Motor neuron (in vitro differentiated cells): Measurements from ENCODE around the gene PPP2R2C. TPM values are rescaled to one million over a fixed set of nuclear protein-coding genes. Genes with fewer than 3 reads are reported as not detected.
A peak's percentile ranks its signal among the peaks of the same experiment; 100 is the strongest.

Experiments used
- ATAC-seq, 8 experiments: fragments of 200-7000 bp; cut with Tn5 transposase; replicated peaks in 6 of 8; 2 replicates each; pipeline ENCODE4 v1.8.0; 2021; ENCODE audit warnings: mild to moderate bottlenecking in 8 of 8, moderate library complexity in 8 of 8
- H3K27ac ChIP-seq, 2 donors: fragments of 250-450 bp; sonication (Bioruptor Pico); 2 replicates each; pipeline ENCODE4 v1.9.0; 2021; ENCODE audit warnings: antibody characterized with exemption in 2 of 2, mild to moderate bottlenecking in 2 of 2, moderate library complexity in 1 of 2
- H3K4me1 ChIP-seq, 2 donors: fragments of 250-450 bp; sonication (Bioruptor Pico); replicated peaks in 1 of 2; 2 replicates each; pipeline ENCODE4 v1.6.1; 2021; ENCODE audit warnings: antibody characterized with exemption in 2 of 2, mild to moderate bottlenecking in 2 of 2, moderate library complexity in 1 of 2
- H3K4me3 ChIP-seq, 5 donors: fragments of 250-450 bp; sonication (Bioruptor Pico); 2 replicates each; pipeline ENCODE4 v1.9.0; 2021; ENCODE audit warnings: antibody characterized with exemption in 5 of 5, mild to moderate bottlenecking in 5 of 5, moderate library complexity in 4 of 5
- WGBS, 10 experiments: fragments of 450-650 bp; shearing (Covaris generic); methylation state at CpG; one replicate each; pipeline ENCODE4 v1.0.0; 2022; 5-methylcytosine and 5-hydroxymethylcytosine counted together
- in situ Hi-C, 9 experiments: fragments of 400-800 bp; cut with MboI; loops; one replicate each; pipeline ENCODE4 v1.15.0; 2021; ENCODE audit warnings: low sequenced_read_pairs in 9 of 9, low pct_unique_long_range_greater_than_20kb in 2 of 9; ENCODE audit not compliant: unreplicated experiment in 9 of 9
- total RNA-seq, 8 experiments: library from RNA; unstranded; fragments of 300-600 nt; gene quantifications; 2 replicates each; pipeline versions ENCODE4 v1.2.3 to v1.2.4, GENCODE V29; 2022

The PPP2R2C gene
- total RNA-seq, 8 experiments from 2014 or later = 0.24 to 32.4 (median 4.9) TPM

DNA sequence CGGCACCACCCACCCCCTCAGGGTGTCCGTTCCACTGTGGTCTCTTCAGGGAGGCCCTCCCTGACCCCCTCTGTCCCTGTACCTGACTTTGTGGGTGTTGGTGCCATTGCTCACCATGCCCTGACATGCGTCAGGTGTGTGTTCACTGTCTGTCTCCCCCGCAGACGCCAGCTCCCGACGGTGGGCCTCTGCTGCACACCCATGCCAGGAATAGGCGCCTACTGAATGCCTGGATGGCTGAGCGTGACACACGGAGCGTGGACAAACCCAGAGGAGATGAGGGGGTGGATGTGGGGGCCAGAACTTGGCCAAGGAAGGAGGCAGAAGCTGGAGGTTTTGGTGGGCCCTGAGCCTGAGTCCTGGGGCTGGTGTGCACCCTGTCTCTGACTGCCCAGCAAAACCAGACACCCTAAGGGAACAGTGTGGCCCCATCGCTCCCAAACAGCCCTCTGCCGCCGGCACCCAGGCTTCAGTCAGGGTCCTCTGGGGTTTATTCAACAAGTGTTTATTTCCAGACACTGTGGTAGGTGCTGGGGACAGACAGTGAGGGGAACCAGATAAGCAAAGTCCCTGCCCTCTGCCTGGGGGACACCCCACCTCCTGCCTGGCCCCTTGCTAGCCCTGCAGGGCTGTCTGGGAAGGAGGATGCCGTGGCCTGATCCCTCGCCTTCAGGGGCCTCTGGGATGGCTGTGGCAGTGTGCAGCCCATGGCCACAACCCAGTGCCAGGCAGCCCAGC, 125.9 kb downstream of the PPP2R2C start:
- no peak overlapping the region for H3K4me3 ChIP-seq
- in situ Hi-C loops = no loop called here
- no peak for ATAC-seq
- no peak overlapping the region for H3K27ac ChIP-seq
- 63 to 100% (median 67%) methylated on average over 1 to 6 of the region's 16 CpGs; no CpG with 5 or more reads in 7 of the 10 experiments for WGBS, 10 experiments
- peaks cover 18 to 24% of the 10 kb centered on the region in 2 donors for H3K4me1 ChIP-seq

GRCh38 chr4:6345866-6346265, 126.5 kb downstream of the PPP2R2C start:
- no peak for ATAC-seq
- no peak overlapping the region for H3K27ac ChIP-seq
- H3K4me3 ChIP-seq = no peak overlapping the region
- H3K4me1 ChIP-seq = peaks cover 18 to 26% of the 10 kb centered on the region in 2 donors
- WGBS, 10 experiments = 10 to 86% (median 58%) methylated on average over 2 to 10 of the region's 13 CpGs; no CpG with 5 or more reads in 6 of the 10 experiments
- in situ Hi-C loops = no loop called here

GRCh38 chr4:6345096-6345830, 127.2 kb downstream of the PPP2R2C start:
- in situ Hi-C loops = no loop called here
- ATAC-seq = no peak
- Histone ChIP-seq H3K4me3 (no peak overlapping the region), H3K4me1 (peaks cover 16 to 25% of the 10 kb centered on the region in 2 donors), H3K27ac (no peak overlapping the region)
- 20 to 78% (median 66%) methylated on average over 1 to 10 of the region's 27 CpGs; no CpG with 5 or more reads in 1 of the 10 experiments for WGBS, 10 experiments

GRCh38 chr4:6343939-6344408, 128.4 kb downstream of the PPP2R2C start:
- 0 to 80% (median 59%) methylated on average over 1 to 6 of the region's 11 CpGs; no CpG with 5 or more reads in 3 of the 10 experiments for WGBS, 10 experiments
- Histone ChIP-seq H3K4me3 (no peak overlapping the region), H3K4me1 (peaks cover 5 to 15% of the 10 kb centered on the region in 2 donors), H3K27ac (no peak overlapping the region)
- peak; percentile 16 to 90 (median 82) for ATAC-seq
- in situ Hi-C loops = no loop called here

GRCh38 chr4:6342530-6343293, 129.7 kb downstream of the PPP2R2C start:
- Histone ChIP-seq H3K4me3 (no peak overlapping the region), H3K27ac (no peak overlapping the region), H3K4me1 (peaks cover 8 to 15% of the 10 kb centered on the region in 2 donors)
- ATAC-seq = peak in 5 of 8 experiments; percentile 37 to 52 (median 48)
- WGBS, 10 experiments = 27 to 100% (median 74%) methylated on average over 1 to 11 of the region's 23 CpGs
- in situ Hi-C loops = no loop called here

DNA sequence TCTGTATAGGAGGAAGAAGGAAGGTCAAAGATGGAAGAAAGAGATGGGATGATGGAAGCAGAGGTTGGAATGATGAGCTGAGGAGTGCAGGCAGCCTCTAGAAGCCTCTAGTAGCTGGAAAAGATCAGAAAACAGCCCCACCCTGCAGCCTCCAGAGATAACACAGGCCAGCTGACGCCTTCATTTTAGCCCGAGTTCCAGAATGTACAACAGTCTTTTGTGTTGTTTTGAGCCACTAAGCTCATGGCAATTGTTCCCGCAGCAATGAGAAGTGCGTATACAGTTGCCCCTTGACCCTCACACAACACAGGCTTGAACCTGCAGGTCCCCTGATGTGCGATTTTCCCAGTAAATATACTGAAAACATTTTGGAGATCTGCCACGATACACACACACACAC, 130.7 kb downstream of the PPP2R2C start:
- peaks cover 13 to 15% of the 10 kb centered on the region in 2 donors for H3K4me1 ChIP-seq
- in situ Hi-C loops = no loop called here
- ATAC-seq = no peak
- H3K4me3 ChIP-seq = no peak overlapping the region
- no peak overlapping the region for H3K27ac ChIP-seq
- 40 to 100% (median 75%) methylated on average over 1 to 6 of the region's 6 CpGs; no CpG with 5 or more reads in 3 of the 10 experiments for WGBS, 10 experiments

DNA sequence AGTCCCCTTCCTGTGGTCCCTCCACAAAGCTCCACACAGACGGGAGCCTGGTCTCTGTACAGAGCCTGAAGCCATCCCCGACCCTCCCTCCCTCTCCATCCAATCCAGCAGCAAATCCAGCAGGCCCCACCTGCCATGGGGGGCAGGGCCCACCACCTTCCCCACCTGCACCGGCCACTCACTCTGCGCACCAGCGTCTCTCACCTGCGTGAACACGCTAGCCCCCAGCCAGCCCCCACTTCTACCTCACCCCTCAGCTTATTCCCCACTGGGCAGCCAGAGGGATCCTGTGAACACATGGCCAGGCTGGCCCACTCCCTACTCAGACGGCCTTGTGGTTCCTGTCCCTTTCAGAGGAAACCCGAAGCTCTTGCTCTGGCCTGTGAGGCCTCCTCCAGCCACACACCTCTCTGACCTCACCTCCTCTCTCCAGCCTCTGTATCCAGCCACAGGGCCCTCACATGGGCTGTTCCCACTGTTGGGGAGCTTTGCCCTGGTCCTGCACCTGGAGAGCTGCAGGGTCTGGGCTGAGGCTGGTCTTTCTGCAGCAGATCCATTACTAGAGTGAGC, 131.9 kb downstream of the PPP2R2C start:
- no peak overlapping the region for H3K27ac ChIP-seq
- in situ Hi-C loops = no loop called here
- WGBS, 10 experiments = 0% methylated on average over 1 of the region's 9 CpGs; no CpG with 5 or more reads in 9 of the 10 experiments

DNA sequence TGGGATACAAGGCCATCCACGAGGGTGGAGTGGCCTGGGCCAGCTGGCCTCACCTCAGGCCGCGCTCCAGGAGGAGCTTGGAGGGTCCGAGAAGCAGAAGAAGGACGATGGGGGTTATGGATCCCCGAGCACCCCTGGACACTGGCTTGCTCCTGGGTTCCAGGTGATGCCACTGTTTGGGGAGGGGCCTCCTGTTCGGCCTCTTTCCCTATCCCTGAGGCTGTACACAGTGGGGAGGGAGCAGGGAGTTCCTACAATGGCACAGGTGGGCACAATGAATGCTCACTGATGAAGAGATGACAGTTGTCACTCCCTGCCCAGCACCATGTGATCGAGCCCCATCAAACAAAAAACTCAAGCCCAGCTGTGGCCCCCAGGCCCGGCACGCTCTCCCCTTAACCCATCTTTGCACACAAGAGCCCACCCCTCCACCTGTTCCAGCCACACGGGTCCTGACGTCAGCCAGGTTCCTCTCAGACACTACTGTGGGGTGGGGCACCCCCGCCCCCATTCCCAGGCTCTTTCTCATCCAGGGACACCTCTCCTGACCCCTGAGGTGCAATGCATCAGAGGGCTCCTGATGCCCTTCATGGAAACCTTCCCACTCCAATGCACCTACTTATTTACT, 132.5 kb downstream of the PPP2R2C start:
- in situ Hi-C loops = no loop called here
- ATAC-seq = no peak
- 60% methylated on average over 1 of the region's 13 CpGs; no CpG with 5 or more reads in 9 of the 10 experiments for WGBS, 10 experiments
- H3K27ac ChIP-seq = no peak overlapping the region
- no peak overlapping the region for H3K4me3 ChIP-seq
- peaks cover 13 to 15% of the 10 kb centered on the region in 2 donors for H3K4me1 ChIP-seq

More for the DNA sequence above, 131.9 kb downstream of the PPP2R2C start:
- ATAC-seq = no peak
- peaks cover 13 to 15% of the 10 kb centered on the region in 2 donors for H3K4me1 ChIP-seq
- no peak overlapping the region for H3K4me3 ChIP-seq

GRCh38 chr4:6338951-6339817, 133.2 kb downstream of the PPP2R2C start:
- Histone ChIP-seq H3K4me3 (no peak overlapping the region), H3K4me1 (peaks cover 13% of the 10 kb centered on the region in 2 donors), H3K27ac (no peak overlapping the region)
- in situ Hi-C loops = no loop called here
- WGBS, 10 experiments = 51 to 100% (median 73%) methylated on average over 1 to 5 of the region's 12 CpGs; no CpG with 5 or more reads in 3 of the 10 experiments
- peak in 2 of 8 experiments; percentile 55 to 77 for ATAC-seq

DNA sequence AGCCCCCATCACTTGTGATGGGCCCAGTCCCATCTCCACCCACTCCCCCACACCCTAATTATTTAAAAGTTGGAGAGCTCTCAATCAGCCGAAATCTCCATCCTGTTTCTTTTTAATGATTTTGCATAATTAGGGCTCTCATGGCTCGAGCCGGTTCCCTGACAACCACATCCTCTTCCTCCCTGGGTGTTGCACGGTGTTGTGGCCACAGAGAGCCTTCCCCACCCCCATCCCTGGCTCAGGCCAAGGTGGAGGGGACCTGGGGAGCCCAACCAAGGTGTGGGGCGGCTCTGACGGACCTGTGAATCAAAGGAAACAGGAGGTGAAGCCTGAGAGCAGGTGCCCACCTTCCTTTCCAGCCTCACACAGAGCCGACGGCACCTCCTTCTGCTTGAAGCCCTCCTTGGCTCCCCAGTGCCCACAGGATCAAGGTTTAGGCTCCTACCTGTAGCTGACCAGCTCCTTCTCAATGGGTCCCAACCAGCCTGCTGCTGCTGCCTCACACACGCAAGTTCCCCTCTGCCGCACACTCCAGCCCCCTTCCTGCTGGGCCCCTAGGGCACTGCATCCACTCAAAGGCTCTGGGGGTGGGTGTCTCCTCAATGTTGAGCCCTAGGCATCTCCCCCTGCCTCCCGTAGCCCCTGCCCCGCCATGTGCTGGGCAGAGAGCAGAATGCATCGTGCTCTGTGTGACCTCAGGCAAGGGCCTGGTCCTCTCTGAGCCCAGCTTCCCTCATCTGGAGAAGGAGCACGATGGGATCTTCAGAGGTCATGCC, 134.1 kb downstream of the PPP2R2C start:
- in situ Hi-C loops = no loop called here
- 3 to 72% (median 44%) methylated on average over 1 to 5 of the region's 14 CpGs; no CpG with 5 or more reads in 6 of the 10 experiments for WGBS, 10 experiments
- Histone ChIP-seq H3K4me3 (no peak overlapping the region), H3K4me1 (peaks cover 8 to 9% of the 10 kb centered on the region in 2 donors), H3K27ac (no peak overlapping the region)
- ATAC-seq = no peak
